Suppressor macrophage treated with lipopolysaccharide for 4 hours (primary cell): ENCODE results near the gene SCYL3.

Experiments
- DNase-seq: peaks from one replicate; pipeline ENCODE4 v3.0.0-alpha.2; 2020

Gene SCYL3

DNA sequence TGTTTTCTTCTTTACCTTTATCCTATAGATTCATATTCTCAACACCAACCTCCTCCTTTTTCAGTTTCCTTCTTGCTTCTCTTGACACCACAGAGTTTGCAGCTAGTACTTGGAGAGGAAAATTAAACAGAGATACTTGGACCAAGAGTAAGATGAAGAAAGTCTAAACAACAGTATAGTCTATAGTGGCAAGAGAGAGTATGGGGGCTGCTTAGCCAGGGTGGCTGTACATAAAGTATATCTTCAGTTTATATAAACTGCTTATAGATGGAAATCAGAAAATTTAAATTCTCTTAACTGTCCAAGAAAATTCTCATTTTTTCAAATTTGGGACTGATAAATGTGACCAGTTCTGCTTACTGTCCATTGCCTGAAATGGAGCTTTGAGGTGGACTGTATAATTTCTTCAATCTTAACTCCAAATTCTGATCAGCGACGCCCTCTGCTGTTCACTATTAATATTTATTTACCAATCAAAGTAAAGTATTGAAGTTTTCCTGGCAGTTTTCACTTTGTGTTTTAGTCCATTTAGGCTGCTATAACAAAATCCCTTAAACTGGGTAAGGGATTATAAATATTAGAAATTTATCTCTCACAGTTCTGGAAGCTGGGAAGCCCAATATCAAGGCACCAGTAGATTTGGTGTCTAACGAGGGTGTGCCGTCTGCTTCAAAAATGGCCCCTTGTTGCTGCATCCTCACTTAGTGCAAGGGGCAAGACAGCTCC, 84.2 kb downstream of the SCYL3 start:
- DNase-seq, result peak; percentile 64

DNA sequence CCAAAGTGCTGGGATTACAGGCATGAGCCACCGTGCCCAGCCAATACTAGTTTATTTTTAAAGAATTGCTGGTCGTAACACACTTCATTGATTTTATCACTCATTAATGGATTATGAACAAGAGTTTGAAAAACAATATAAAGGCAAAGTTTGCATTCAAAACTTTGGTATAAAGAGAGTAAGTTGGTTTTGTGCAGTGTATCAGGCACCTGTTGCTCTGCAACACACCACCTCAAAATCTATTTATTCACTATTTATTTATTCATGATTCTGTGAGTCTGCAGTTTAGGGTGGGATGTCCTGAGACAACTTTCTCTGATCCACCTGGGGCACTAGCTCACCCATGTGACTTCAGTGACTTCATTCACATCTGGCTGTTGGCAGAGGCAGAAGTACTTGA, 88.8 kb downstream of the SCYL3 start:
- DNase-seq, result no peak

DNA sequence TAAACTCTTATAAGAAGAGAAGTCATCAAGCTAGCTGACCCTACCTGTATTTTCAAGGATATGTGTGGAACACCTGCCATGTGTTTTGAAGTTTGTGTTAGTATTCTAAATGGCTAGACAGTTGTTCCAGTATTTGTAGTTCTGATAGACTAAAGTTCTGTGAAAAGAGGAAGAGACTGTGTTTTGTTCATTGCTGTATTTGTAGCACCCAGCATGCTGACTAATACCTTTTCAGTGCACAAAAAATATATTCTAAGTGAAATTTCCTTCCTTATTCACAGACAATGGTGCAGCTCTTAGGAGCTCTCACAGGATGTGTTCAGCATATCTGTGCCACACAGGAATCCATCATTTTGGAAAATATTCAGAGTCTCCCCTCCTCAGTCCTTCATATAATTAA, 90.8 kb downstream of the SCYL3 start:
- DNase-seq, result peak; percentile 32
